Left lung (tissue), 10 donors: ENCODE data around the gene FBXW8. TPM values are rescaled to one million over a fixed set of nuclear protein-coding genes. Genes with fewer than 3 reads are reported as not detected.

Experiments used
- ATAC-seq: fragments of 200-7000 bp; cut with Tn5 transposase; one replicate; pipeline ENCODE4 v1.9.1; 2020; ENCODE audit warnings: moderate library complexity
- DNase-seq, 4 donors: peaks; one replicate each; pipeline ENCODE4 v3.0.0-alpha.2; 2013 to 2020
- H3K27ac ChIP-seq, 2 donors: fragments of 200-600 bp; sonication (generic) in 1 of 2; one replicate each; pipeline versions ENCODE4 v1.5.0 to v1.8.0; 2020 to 2021
- H3K27me3 ChIP-seq, 2 donors: fragments of 200-600 bp; sonication (generic) in 1 of 2; one replicate each; pipeline versions ENCODE4 v1.5.0 to v1.8.0; 2020 to 2021
- H3K36me3 ChIP-seq, 2 donors: fragments of 200-600 bp; sonication (generic) in 1 of 2; one replicate each; pipeline versions ENCODE4 v1.5.0 to v1.8.0; 2020 to 2021
- H3K4me1 ChIP-seq, 2 donors: fragments of 200-600 bp; one replicate each; pipeline ENCODE4 v1.8.0; 2021
- H3K4me3 ChIP-seq, 2 donors: fragments of 200-600 bp; sonication (generic) in 1 of 2; one replicate each; pipeline versions ENCODE4 v1.5.0 to v1.8.0; 2020 to 2021; ENCODE audit warnings: mild to moderate bottlenecking in 1 of 2
- H3K9me3 ChIP-seq, 2 donors: fragments of 200-600 bp; sonication (generic) in 1 of 2; one replicate each; pipeline versions ENCODE4 v1.5.0 to v1.8.0; 2020 to 2021
- CTCF ChIP-seq, 2 donors: fragments of 200-600 bp; sonication (generic) in 1 of 2; IDR thresholded peaks; one replicate each; pipeline versions ENCODE4 v1.5.0 to v1.8.0; 2021; ENCODE audit warnings: antibody characterized with exemption in 2 of 2
- intact Hi-C, 2 donors: fragments of 100-400 bp; cut with DNase I; formaldehyde crosslinking; loops; one replicate each; pipeline versions ENCODE4 v1.11.2 to v1.14.2; 2022
- polyA plus RNA-seq, 6 donors: library from polyadenylated mRNA; unstranded; fragments of 120-200 nt; gene quantifications; one replicate each; pipeline ENCODE4 v1.2.1, GENCODE V29; 2013; ENCODE audit not compliant: insufficient read length in 6 of 6
- total RNA-seq, 2 donors: library from RNA; stranded (reverse); fragmentation: NEBNext Ultra II Directional; extraction: Animal tissue kit (Norgen Biotek cat#: 25700); gene quantifications; one replicate each; pipeline ENCODE4 v1.2.1, GENCODE V29; 2021
- donor health status: DM: no; HTN: yes; CAD: no.
- donor health status: DM: no; HTN: no; CAD: no.

Gene FBXW8
- total and polyA plus RNA-seq, 8 donors, result 16.0 to 28.4 (median 24.6) TPM

- H3K27ac ChIP-seq, result no peak overlapping the region
Observed at GRCh38 chr12:117045160-117046010, 134.6 kb downstream of the FBXW8 start.

GRCh38 chr12:117046011-117046369 lies 135.2 kb downstream of the FBXW8 start:
- ATAC-seq, result no peak
- TF ChIP-seq CTCF (IDR thresholded peaks at IDR 0.05), result no peak
- no peak overlapping the region for H3K27ac ChIP-seq

More at GRCh38 chr12:117045160-117046010, 134.6 kb downstream of the FBXW8 start:
- peak; percentile 27 for ATAC-seq
- Histone ChIP-seq H3K27me3 (no peaks in the 10 kb centered on the region), H3K4me1 (peaks cover 7 to 26% of the 10 kb centered on the region in 2 donors), H3K4me3 (no peak overlapping the region), H3K36me3 (no peaks in the 10 kb centered on the region), H3K9me3 (no peaks in the 10 kb centered on the region)
- no peak for TF ChIP-seq CTCF (IDR thresholded peaks at IDR 0.05)
- intact Hi-C loops, result no loop called here
- DNase-seq, result peak in 1 of 4 donors; percentile 65

GRCh38 chr12:117046425-117046824 lies 135.7 kb downstream of the FBXW8 start:
- TF ChIP-seq CTCF (IDR thresholded peaks at IDR 0.05), result no peak
- DNase-seq (peak in 1 of 4 donors; percentile 56), ATAC-seq (no peak)
- H3K27ac ChIP-seq, result no peak overlapping the region
- intact Hi-C loops, result no loop called here
- H3K4me1 ChIP-seq, result peaks cover 7 to 20% of the 10 kb centered on the region in 2 donors
- H3K36me3 ChIP-seq, result no peaks in the 10 kb centered on the region
- H3K27me3 ChIP-seq, result no peaks in the 10 kb centered on the region
- H3K4me3 ChIP-seq, result no peak overlapping the region
- H3K9me3 ChIP-seq, result no peaks in the 10 kb centered on the region

More at GRCh38 chr12:117046011-117046369, 135.2 kb downstream of the FBXW8 start:
- Histone ChIP-seq H3K27me3 (no peaks in the 10 kb centered on the region), H3K4me1 (peaks cover 7 to 20% of the 10 kb centered on the region in 2 donors), H3K9me3 (no peaks in the 10 kb centered on the region), H3K36me3 (no peaks in the 10 kb centered on the region), H3K4me3 (no peak overlapping the region)
- peak in 1 of 4 donors; percentile 51 for DNase-seq
- intact Hi-C loops, result no loop called here

GRCh38 chr12:117046861-117047530 lies 136.2 kb downstream of the FBXW8 start:
- TF ChIP-seq CTCF (IDR thresholded peaks at IDR 0.05), result no peak
- H3K36me3 ChIP-seq, result no peaks in the 10 kb centered on the region
- no peak overlapping the region for H3K4me3 ChIP-seq
- ATAC-seq (no peak), DNase-seq (no peak)
- no peak overlapping the region for H3K27ac ChIP-seq
- peaks cover 7 to 20% of the 10 kb centered on the region in 2 donors for H3K4me1 ChIP-seq
- H3K9me3 ChIP-seq, result no peaks in the 10 kb centered on the region
- H3K27me3 ChIP-seq, result no peaks in the 10 kb centered on the region
- intact Hi-C loops, result no loop called here
